HepG2 (cell line): ENCODE results near the gene ARHGEF16. TPM values are rescaled to one million over a fixed set of nuclear protein-coding genes. Genes with fewer than 3 reads are reported as not detected.

Experiments
- DDIT3 ChIP-seq: sonication (generic); formaldehyde crosslinking; IDR thresholded peaks from 2 replicates; pipeline ENCODE4 v1.4.0; 2020; ENCODE audit warnings: mild to moderate bottlenecking, missing genetic modification reagents
- EEA1 ChIP-seq: sonication (generic); formaldehyde crosslinking; IDR thresholded peaks from 2 replicates; pipeline ENCODE4 v1.5.1; 2020; ENCODE audit warnings: mild to moderate bottlenecking, missing genetic modification reagents, borderline replicate concordance
- GABPB1 ChIP-seq: IDR thresholded peaks from 2 replicates; pipeline ENCODE4 v1.6.1; 2016; ENCODE audit warnings: mild to moderate bottlenecking, missing genetic modification reagents, moderate library complexity, missing compliant biosample characterization
- KLF6 ChIP-seq: IDR thresholded peaks from 2 replicates; pipeline ENCODE4 v1.8.0; 2016; ENCODE audit warnings: missing biosample characterization, missing genetic modification reagents
- MTA3 ChIP-seq: sonication (generic); formaldehyde crosslinking; IDR thresholded peaks from 2 replicates; pipeline ENCODE4 v1.4.0; 2020; ENCODE audit warnings: missing genetic modification reagents
- TCF7L2 ChIP-seq: IDR thresholded peaks from 2 replicates; pipeline ENCODE4 v1.6.1; 2011; ENCODE audit warnings: mild to moderate bottlenecking, low read depth, low read length, moderate library complexity
- ZNF263 ChIP-seq: sonication (generic); formaldehyde crosslinking; IDR thresholded peaks from 2 replicates; pipeline ENCODE4 v1.4.0; 2020; ENCODE audit warnings: missing genetic modification reagents
- ZNF318 ChIP-seq: sonication (generic); formaldehyde crosslinking; IDR thresholded peaks from 2 replicates; pipeline ENCODE4 v1.4.0; 2020; ENCODE audit warnings: mild to moderate bottlenecking, missing genetic modification reagents
- ZNF326 ChIP-seq: sonication (generic); formaldehyde crosslinking; IDR thresholded peaks from 2 replicates; pipeline ENCODE4 v1.4.0; 2020; ENCODE audit warnings: missing genetic modification reagents, borderline replicate concordance
- ZNF33A ChIP-seq: sonication (generic); formaldehyde crosslinking; IDR thresholded peaks from 2 replicates; pipeline ENCODE4 v1.5.1; 2020; ENCODE audit warnings: missing genetic modification reagents, mild to moderate bottlenecking, moderate library complexity, borderline replicate concordance
- ZNF513 ChIP-seq: sonication (generic); formaldehyde crosslinking; conservative IDR thresholded peaks from 2 replicates; pipeline ENCODE4 v1.5.0; 2020; ENCODE audit warnings: missing genetic modification reagents
- ZNF614 ChIP-seq: IDR thresholded peaks from 2 replicates; pipeline ENCODE4 v1.6.1; 2018; ENCODE audit warnings: missing biosample characterization, missing genetic modification reagents, inconsistent platforms, borderline replicate concordance
- ZNF691 ChIP-seq: sonication (generic); formaldehyde crosslinking; IDR thresholded peaks from 2 replicates; pipeline ENCODE4 v1.4.0; 2020; ENCODE audit warnings: missing genetic modification reagents, low read depth, mild to moderate bottlenecking, borderline replicate concordance
- ZNF792 ChIP-seq: IDR thresholded peaks from 2 replicates; pipeline ENCODE4 v1.6.1; 2016
- ZXDC ChIP-seq: sonication (generic); formaldehyde crosslinking; IDR thresholded peaks from 2 replicates; pipeline ENCODE4 v1.5.0; 2020; ENCODE audit warnings: mild to moderate bottlenecking, missing genetic modification reagents
- polyA plus RNA-seq, 8 experiments: library from polyadenylated mRNA; depleted of rRNA in 3 of 8; stranded (reverse) in 7 of 8; unstranded in 1 of 8; fragments of >200 nt; fragmentation: Illumina TruSeq in 4 of 8; extraction: Trizol in 4 of 8; gene quantifications; 2 replicates each; pipeline versions ENCODE4 v1.2.1 to v1.2.3, GENCODE V29; 2011 to 2016; ENCODE audit warnings: low read depth in 4 of 8, missing spikeins in 1 of 8, mixed read lengths in 1 of 8; ENCODE audit not compliant: insufficient read depth in 1 of 8
- total RNA-seq, 5 experiments: library from RNA; depleted of rRNA; stranded (reverse); fragments of >200 nt; fragmentation: Illumina TruSeq; extraction: Trizol; gene quantifications; 2 replicates each; pipeline ENCODE4 v1.2.3, GENCODE V29; 2016; ENCODE audit warnings: low read depth in 1 of 5

Gene ARHGEF16
- total and polyA plus RNA-seq, 2 of the 13 experiments (the other 11 are each of a cell fraction or from before 2014, with no cell fraction given): 20.3 to 39.9 TPM

GRCh38 chr1:3454811-3455618, 550 bp downstream of the ARHGEF16 start (continued):
- no peak for TF ChIP-seq DDIT3
- no peak for TF ChIP-seq ZNF326 (CRISPR knock-in tag)
- TF ChIP-seq ZNF33A (CRISPR knock-in tag): no peak
- no peak for TF ChIP-seq ZXDC (CRISPR knock-in tag)
- TF ChIP-seq ZNF614: peak; percentile 17; the same call in 1 of the 2 replicates
- no peak for TF ChIP-seq EEA1 (CRISPR knock-in tag)
- no peak for TF ChIP-seq ZNF513 (CRISPR knock-in tag)
- TF ChIP-seq KLF6 (CRISPR knock-in tag): no peak; the same call in 1 of the 2 replicates
- no peak for TF ChIP-seq ZNF318 (CRISPR knock-in tag)
- TF ChIP-seq ZNF691: no peak
- no peak for TF ChIP-seq MTA3
- TF ChIP-seq ZNF263 (CRISPR knock-in tag): no peak
- TF ChIP-seq ZNF792 (CRISPR knock-in tag): no peak; the same call in 1 of the 2 replicates
- peak; percentile 75 for TF ChIP-seq GABPB1 (CRISPR knock-in tag)
- no peak for TF ChIP-seq TCF7L2
